CD4-positive, alpha-beta memory T cell (primary cell): ENCODE data around the gene HDHD3. TPM values are rescaled to one million over a fixed set of nuclear protein-coding genes. Genes with fewer than 3 reads are reported as not detected.

Experiments
- CTCF ChIA-PET: fragments of 350-600 bp; sonication (Branson Sonifier 250); formaldehyde crosslinking; loops from one replicate; lab custom pipeline; 2021; ENCODE audit warnings: inconsistent platforms; ENCODE audit not compliant: partially characterized antibody; lab: Charles Lee
- POLR2A ChIA-PET: fragments of 350-600 bp; sonication (Branson Sonifier 250); formaldehyde crosslinking; loops from one replicate; lab custom pipeline; 2021; ENCODE audit not compliant: partially characterized antibody; lab: Charles Lee
- DNase-seq, 5 donors: peaks; one replicate each; pipeline versions ENCODE4 v3.0.0 to v3.0.0-alpha.2; 2020 to 2022; ENCODE audit warnings: mixed read lengths in 1 of 5
- H3K27ac ChIP-seq: one replicate; pipeline ENCODE4 v1.7.0; 2013; ENCODE audit warnings: low read depth, low read length
- H3K27me3 ChIP-seq: 2 replicates; pipeline ENCODE4 v1.7.0; 2013; ENCODE audit warnings: mild to moderate bottlenecking, low read length, moderate library complexity; ENCODE audit not compliant: insufficient read depth
- H3K36me3 ChIP-seq: 2 replicates; pipeline ENCODE4 v1.7.0; 2013; ENCODE audit warnings: mild to moderate bottlenecking, low read length, moderate library complexity; ENCODE audit not compliant: insufficient read depth
- H3K4me1 ChIP-seq: 2 replicates; pipeline ENCODE4 v1.7.0; 2013; ENCODE audit warnings: mild to moderate bottlenecking, low read length, moderate library complexity; ENCODE audit not compliant: insufficient read depth
- H3K4me3 ChIP-seq, 2 donors: one replicate each; pipeline ENCODE4 v1.7.0; 2013; ENCODE audit warnings: low read length in 2 of 2, mild to moderate bottlenecking in 1 of 2
- H3K9me3 ChIP-seq, 2 donors: one replicate each; pipeline ENCODE4 v1.7.0; 2013; ENCODE audit warnings: low read length in 2 of 2, control low read depth in 1 of 2; ENCODE audit not compliant: control insufficient read depth in 1 of 2
- H3K27ac Mint-ChIP-seq, 7 donors: one replicate each; pipeline ENCODE4 v1.8.0; 2020 to 2021; ENCODE audit warnings: mixed read lengths in 7 of 7, mild to moderate bottlenecking in 6 of 7, inconsistent platforms in 3 of 7, moderate library complexity in 3 of 7
- H3K27me3 Mint-ChIP-seq, 2 donors: one replicate each; pipeline ENCODE4 v1.8.0; 2020 to 2021; ENCODE audit warnings: mixed read lengths in 2 of 2
- H3K36me3 Mint-ChIP-seq, 2 donors: one replicate each; pipeline ENCODE4 v1.8.0; 2020 to 2021; ENCODE audit warnings: mixed read lengths in 2 of 2, inconsistent platforms in 1 of 2, mild to moderate bottlenecking in 1 of 2
- H3K4me1 Mint-ChIP-seq, 4 donors: one replicate each; pipeline ENCODE4 v1.8.0; 2020 to 2021; ENCODE audit warnings: mixed read lengths in 4 of 4, mild to moderate bottlenecking in 1 of 4
- H3K4me3 Mint-ChIP-seq, 8 donors: one replicate each; pipeline ENCODE4 v1.8.0; 2020 to 2021; ENCODE audit warnings: mixed read lengths in 8 of 8, mild to moderate bottlenecking in 7 of 8, moderate library complexity in 6 of 8, inconsistent platforms in 3 of 8
- H3K9me3 Mint-ChIP-seq, 8 donors: one replicate each; pipeline ENCODE4 v1.8.0; 2020 to 2021; ENCODE audit warnings: mixed read lengths in 8 of 8, mild to moderate bottlenecking in 5 of 8, inconsistent platforms in 3 of 8, moderate library complexity in 1 of 8
- intact Hi-C: fragments of 100-400 bp; cut with micrococcal nuclease; formaldehyde crosslinking; loops from one replicate; pipeline ENCODE4 v1.15.1; 2023
- polyA plus RNA-seq, 2 donors: library from polyadenylated mRNA; unstranded; fragments of 300-500 nt; fragmentation: Illumina TruSeq; gene quantifications; one replicate each; pipeline ENCODE4 v1.2.3, GENCODE V29; 2021
- total RNA-seq, 2 experiments: library from RNA; stranded (reverse); gene quantifications; one replicate each; pipeline ENCODE4 v1.2.3, GENCODE V29; 2021

Gene HDHD3
- total and polyA plus RNA-seq, 4 experiments from 2014 or later: 29.9 to 52.3 (median 36.8) TPM

DNA sequence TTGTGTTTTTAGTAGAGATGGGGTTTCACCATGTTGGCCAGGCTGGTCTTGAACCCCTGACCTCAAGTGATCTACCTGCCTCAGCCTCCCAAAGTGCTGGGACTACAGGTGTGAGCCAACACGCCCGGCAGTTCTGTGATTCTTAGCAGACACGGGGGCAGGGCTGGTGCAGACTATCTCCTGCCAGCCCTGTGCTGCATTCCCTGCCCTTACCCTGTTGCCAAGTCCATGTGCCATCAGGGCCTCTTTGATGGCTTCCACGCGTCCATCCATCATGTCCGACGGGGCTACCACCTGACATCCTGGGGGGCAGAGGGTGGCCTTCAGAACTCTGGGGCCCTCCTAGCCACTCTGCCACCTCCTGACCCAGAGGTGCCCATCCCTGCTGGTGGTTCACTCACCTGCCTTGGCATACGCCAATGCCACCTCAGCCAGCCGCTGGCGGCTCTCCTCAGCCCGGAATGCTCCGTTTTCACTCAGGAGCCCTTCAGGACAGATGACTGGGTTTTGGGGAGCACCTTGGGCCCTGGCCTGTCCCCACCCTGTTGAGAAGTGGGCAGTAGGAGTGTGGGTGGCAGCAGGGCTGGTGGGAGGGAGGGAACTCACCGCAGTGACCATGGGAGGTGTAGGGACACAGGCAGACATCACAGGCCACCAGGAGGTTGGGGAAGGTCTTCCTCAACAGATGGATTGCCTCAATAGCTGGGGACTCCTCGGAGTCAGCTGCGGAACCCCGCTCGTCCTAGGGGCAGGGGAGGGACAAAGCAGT is 13.6 kb upstream of the HDHD3 start:
- POLR2A ChIA-PET: no interaction called here
- no peaks in the 10 kb centered on the region for H3K9me3 Mint-ChIP-seq
- no peak for DNase-seq
- peaks cover 0 to 1% (median under 1%) of the 10 kb centered on the region in 4 donors for H3K4me1 Mint-ChIP-seq
- Histone ChIP-seq H3K27me3 (no peaks in the 10 kb centered on the region), H3K36me3 (peaks cover 39% of the 10 kb centered on the region), H3K4me1 (no peaks in the 10 kb centered on the region), H3K4me3 (no peak overlapping the region), H3K9me3 (no peaks in the 10 kb centered on the region), H3K27ac (no peak overlapping the region)
- no peak overlapping the region for H3K27ac Mint-ChIP-seq
- intact Hi-C loops: no loop called here
- H3K4me3 Mint-ChIP-seq: no peak overlapping the region
- CTCF ChIA-PET: interaction anchor here (1.7 kb wide), 1 partner anchor 11 kb away, joined by 9 read pairs; the partner anchor contains the start of gene ALAD
- H3K27me3 Mint-ChIP-seq: no peaks in the 10 kb centered on the region
- peaks cover 31 to 56% of the 10 kb centered on the region in 2 donors for H3K36me3 Mint-ChIP-seq

DNA sequence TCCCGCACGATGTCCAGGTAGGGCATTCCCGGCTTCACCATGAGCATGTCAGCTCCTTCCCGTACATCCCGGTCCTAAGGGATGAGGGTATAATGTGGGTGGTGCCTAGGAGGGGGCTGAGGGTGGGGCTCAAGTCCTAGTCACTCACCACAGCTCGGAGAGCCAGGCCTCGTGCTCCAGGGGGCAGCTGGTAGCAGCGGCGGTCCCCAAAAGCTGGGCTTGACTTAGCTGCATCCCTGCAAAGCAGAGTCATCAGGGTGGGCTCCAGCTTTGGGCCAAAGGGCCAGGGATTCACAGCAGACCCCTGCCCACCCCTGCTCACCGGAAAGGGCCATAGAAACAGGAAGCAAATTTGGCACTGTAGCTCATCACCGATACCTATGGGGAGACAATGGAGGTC is 12.7 kb upstream of the HDHD3 start:
- Histone ChIP-seq H3K27ac (no peak overlapping the region), H3K27me3 (no peaks in the 10 kb centered on the region), H3K4me3 (no peak overlapping the region), H3K4me1 (no peaks in the 10 kb centered on the region), H3K36me3 (peaks cover 39% of the 10 kb centered on the region), H3K9me3 (no peaks in the 10 kb centered on the region)
- Mint-ChIP-seq H3K9me3 (no peaks in the 10 kb centered on the region), H3K4me1 (no peaks in the 10 kb centered on the region), H3K4me3 (no peak overlapping the region), H3K27ac (peak overlapping the region in 1 of 7 donors; percentile 25), H3K36me3 (peaks cover 31 to 53% of the 10 kb centered on the region in 2 donors), H3K27me3 (no peaks in the 10 kb centered on the region)
- no peak for DNase-seq
- ChIA-PET POLR2A (no interaction called here), CTCF (interaction anchor here (1.7 kb wide), 1 partner anchor 11 kb away, joined by 9 read pairs; the partner anchor contains the start of gene ALAD)
- intact Hi-C loops: no loop called here

- Histone ChIP-seq H3K27me3 (no peaks in the 10 kb centered on the region), H3K4me1 (no peaks in the 10 kb centered on the region), H3K9me3 (no peaks in the 10 kb centered on the region), H3K36me3 (peaks cover 39% of the 10 kb centered on the region), H3K4me3 (no peak overlapping the region), H3K27ac (no peak overlapping the region)
- H3K27me3 Mint-ChIP-seq: no peaks in the 10 kb centered on the region
- no peak overlapping the region for H3K4me3 Mint-ChIP-seq
- POLR2A ChIA-PET: interaction anchor here (0.6 kb wide), 1 partner anchor 18 kb away, joined by 3 read pairs; no protein-coding TSS in a partner anchor
- H3K4me1 Mint-ChIP-seq: no peaks in the 10 kb centered on the region
- peaks cover 31 to 53% of the 10 kb centered on the region in 2 donors for H3K36me3 Mint-ChIP-seq
- intact Hi-C loops: no loop called here
- CTCF ChIA-PET: interaction anchor here (1.5 kb wide), 1 partner anchor 12 kb away, joined by 4 read pairs; the partner anchor contains the start of gene ALAD
- no peaks in the 10 kb centered on the region for H3K9me3 Mint-ChIP-seq
- no peak for DNase-seq
- H3K27ac Mint-ChIP-seq: no peak overlapping the region
Measured at GRCh38 chr9:113388833-113389232, 12.0 kb upstream of the HDHD3 start.

GRCh38 chr9:113387560-113388230 is 10.9 kb upstream of the HDHD3 start:
- ChIA-PET CTCF (interaction anchor here (1.5 to 1.9 kb wide), 2 partner anchors 13 to 114 kb away, joined by 4 to 6 read pairs; partner anchors contain the start of gene ALAD), POLR2A (interaction anchor here (1.8 kb wide), 1 partner anchor 11 kb away, joined by 9 read pairs; the partner anchor contains the start of gene HDHD3)
- no peak for DNase-seq
- no peak overlapping the region for H3K27ac ChIP-seq
- no peak overlapping the region for H3K4me3 Mint-ChIP-seq
- peaks cover 25 to 45% of the 10 kb centered on the region in 2 donors for H3K36me3 Mint-ChIP-seq
- H3K4me1 ChIP-seq: no peaks in the 10 kb centered on the region
- intact Hi-C loops: no loop called here
- no peaks in the 10 kb centered on the region for H3K9me3 ChIP-seq
- peaks cover 39% of the 10 kb centered on the region for H3K36me3 ChIP-seq
- H3K27me3 Mint-ChIP-seq: no peaks in the 10 kb centered on the region
- no peak overlapping the region for H3K4me3 ChIP-seq
- H3K27me3 ChIP-seq: no peaks in the 10 kb centered on the region
- H3K4me1 Mint-ChIP-seq: no peaks in the 10 kb centered on the region
- H3K27ac Mint-ChIP-seq: peak overlapping the region in 1 of 7 donors; percentile 29
- H3K9me3 Mint-ChIP-seq: no peaks in the 10 kb centered on the region

GRCh38 chr9:113386571-113387393 is 10.0 kb upstream of the HDHD3 start:
- Mint-ChIP-seq H3K4me3 (no peak overlapping the region), H3K9me3 (no peaks in the 10 kb centered on the region), H3K36me3 (peaks cover 25 to 38% of the 10 kb centered on the region in 2 donors), H3K27ac (peak overlapping the region in 1 of 7 donors; percentile 55), H3K27me3 (no peaks in the 10 kb centered on the region), H3K4me1 (no peaks in the 10 kb centered on the region)
- Histone ChIP-seq H3K36me3 (peaks cover 39% of the 10 kb centered on the region), H3K4me3 (no peak overlapping the region), H3K9me3 (no peaks in the 10 kb centered on the region), H3K27me3 (no peaks in the 10 kb centered on the region), H3K27ac (no peak overlapping the region), H3K4me1 (no peaks in the 10 kb centered on the region)
- CTCF ChIA-PET: interaction anchor here (1.3 to 1.9 kb wide), 4 partner anchors 14 to 114 kb away, joined by 3 to 6 read pairs (median 4); no protein-coding TSS in a partner anchor
- POLR2A ChIA-PET: interaction anchor here (1.8 kb wide), 1 partner anchor 10 kb away, joined by 9 read pairs; the partner anchor contains the start of gene HDHD3
- DNase-seq: no peak
- intact Hi-C loops: no loop called here

DNA sequence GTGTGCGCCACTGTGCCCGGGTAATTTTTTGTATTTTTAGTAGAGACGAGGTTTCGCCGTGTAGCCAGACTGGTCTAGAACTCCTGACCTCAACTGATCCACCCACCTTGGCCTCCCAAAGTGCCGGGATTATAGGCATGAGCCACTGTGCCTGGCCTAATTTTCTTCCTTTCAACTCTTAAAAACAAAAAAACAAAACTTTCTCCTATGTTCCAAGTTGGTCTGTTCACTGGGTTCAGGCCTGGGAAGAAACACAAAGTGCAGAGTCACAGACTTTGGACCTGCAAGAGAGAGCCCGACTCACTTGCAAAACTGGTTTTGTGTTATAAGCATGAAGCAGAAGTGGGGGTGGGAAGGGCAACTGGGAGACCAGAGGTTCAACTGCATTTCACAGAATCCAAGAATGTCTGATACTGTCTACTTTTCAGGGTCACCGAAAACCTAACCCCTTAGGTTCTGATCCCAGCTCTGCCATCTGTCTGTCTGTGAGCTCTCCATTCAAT is 5.2 kb upstream of the HDHD3 start:
- H3K27me3 ChIP-seq: no peaks in the 10 kb centered on the region
- DNase-seq: no peak
- ChIA-PET CTCF (no interaction called here), POLR2A (no interaction called here)
- no peak overlapping the region for H3K4me3 ChIP-seq
- peaks cover 3% of the 10 kb centered on the region for H3K4me1 ChIP-seq
- H3K27ac Mint-ChIP-seq: peak overlapping the region in 1 of 7 donors; percentile 30
- H3K36me3 Mint-ChIP-seq: peaks cover 5 to 7% of the 10 kb centered on the region in 2 donors
- H3K9me3 Mint-ChIP-seq: no peaks in the 10 kb centered on the region
- H3K4me1 Mint-ChIP-seq: peaks cover 4 to 7% (median 4%) of the 10 kb centered on the region in 4 donors
- H3K36me3 ChIP-seq: peaks cover 3% of the 10 kb centered on the region
- no peaks in the 10 kb centered on the region for H3K27me3 Mint-ChIP-seq
- intact Hi-C loops: no loop called here
- H3K27ac ChIP-seq: no peak overlapping the region
- H3K9me3 ChIP-seq: no peaks in the 10 kb centered on the region
- no peak overlapping the region for H3K4me3 Mint-ChIP-seq
